ENCODE measurements around the gene CDKN3.
"Not testable (repeated sequence)": the region's sequence is repeated elsewhere in the genome, so short reads cannot be mapped to it uniquely, and the experiment has no call there.

CDKN3 gene

GRCh38 chr14:54425068-54425467, 28.3 kb downstream of the CDKN3 start:
- DNase-seq = no peak

- no peak for DNase-seq
These were observed 28.9 kb downstream of the CDKN3 start for GRCh38 chr14:54425537-54426274.

GRCh38 chr14:54427871-54428270, 31.1 kb downstream of the CDKN3 start:
- DNase-seq = no peak

GRCh38 chr14:54428527-54428926, 31.7 kb downstream of the CDKN3 start:
- no peak for DNase-seq

GRCh38 chr14:54435500-54435981, 38.7 kb downstream of the CDKN3 start:
- DNase-seq = no peak

- not testable (repeated sequence) for DNase-seq
These were observed 41.1 kb downstream of the CDKN3 start for GRCh38 chr14:54437954-54438353.

- DNase-seq = no peak
These were observed 41.9 kb downstream of the CDKN3 start for GRCh38 chr14:54438703-54439102.

- no peak for DNase-seq
These were observed 43.2 kb downstream of the CDKN3 start for GRCh38 chr14:54440037-54440436.

GRCh38 chr14:54440476-54440872, 43.7 kb downstream of the CDKN3 start:
- no peak for DNase-seq

GRCh38 chr14:54440873-54441868, 44.4 kb downstream of the CDKN3 start, which contains the start of gene CNIH1:
CNIH1 (minus strand) TSS chr14:54441374; CDS start chr14:54441327, 47 bp downstream.
- peak; percentile 93 to 94 for DNase-seq

- DNase-seq = not testable (repeated sequence)
These were observed 46.2 kb downstream of the CDKN3 start for GRCh38 chr14:54442961-54443360.

- DNase-seq = no peak
These were observed 47.2 kb downstream of the CDKN3 start for GRCh38 chr14:54443981-54444380.

GRCh38 chr14:54444681-54445080, 47.9 kb downstream of the CDKN3 start:
- DNase-seq = no peak

- DNase-seq = peak; percentile 9 to 62
These were observed 49.4 kb downstream of the CDKN3 start for GRCh38 chr14:54446161-54446693.

- no peak for DNase-seq
These were observed 50.5 kb downstream of the CDKN3 start for GRCh38 chr14:54447231-54447692.

- no peak for DNase-seq
These were observed 53.7 kb downstream of the CDKN3 start for GRCh38 chr14:54450535-54450934.

- no peak for DNase-seq
These were observed 54.4 kb downstream of the CDKN3 start for GRCh38 chr14:54451121-54451601.

- DNase-seq = no peak
These were observed 55.2 kb downstream of the CDKN3 start for GRCh38 chr14:54451961-54452360.

GRCh38 chr14:54453252-54453651, 56.4 kb downstream of the CDKN3 start:
- DNase-seq = no peak

GRCh38 chr14:54453990-54454389, 57.2 kb downstream of the CDKN3 start:
- not testable (repeated sequence) for DNase-seq

- DNase-seq = no peak
These were observed 58.6 kb downstream of the CDKN3 start for GRCh38 chr14:54455363-54455762.

GRCh38 chr14:54456820-54457608, 60.2 kb downstream of the CDKN3 start:
- not testable (repeated sequence) for DNase-seq
